Neural progenitor cell (in vitro differentiated cells): ENCODE data around the gene DVL1. TPM values are rescaled to one million over a fixed set of nuclear protein-coding genes. Genes with fewer than 3 reads are reported as not detected.
A peak's percentile ranks its signal among the peaks of the same experiment; 100 is the strongest.

ENCODE experiments used
- DNase-seq: peaks from one replicate; pipeline ENCODE4 v3.0.0-alpha.2; 2016; ENCODE audit warnings: low spot score
- H2AFZ ChIP-seq: fragments of 200-600 bp; sonication (generic); replicated peaks from 2 replicates; pipeline ENCODE4 v1.6.1; 2016; ENCODE audit warnings: antibody characterized with exemption
- H3F3A ChIP-seq: fragments of 200-600 bp; sonication (generic); 2 replicates; pipeline ENCODE4 v1.6.1; 2016; ENCODE audit warnings: antibody characterized with exemption, low read depth
- H3K27ac ChIP-seq: fragments of 200-600 bp; sonication (generic); 2 replicates; pipeline ENCODE4 v1.5.1; 2016; ENCODE audit warnings: mild to moderate bottlenecking
- H3K27me3 ChIP-seq: fragments of 200-600 bp; sonication (generic); 2 replicates; pipeline ENCODE4 v1.6.1; 2016; ENCODE audit warnings: mild to moderate bottlenecking, moderate library complexity
- H3K36me3 ChIP-seq: fragments of 200-600 bp; sonication (generic); 2 replicates; pipeline ENCODE4 v1.5.1; 2016
- H3K4me1 ChIP-seq: fragments of 200-600 bp; sonication (generic); 2 replicates; pipeline ENCODE4 v1.6.1; 2016; ENCODE audit warnings: mixed run types
- H3K4me2 ChIP-seq: fragments of 200-600 bp; sonication (generic); 2 replicates; pipeline ENCODE4 v1.6.1; 2016
- H3K4me3 ChIP-seq: fragments of 200-600 bp; sonication (generic); 2 replicates; pipeline ENCODE4 v1.5.1; 2016
- H3K79me2 ChIP-seq: fragments of 200-600 bp; sonication (generic); 2 replicates; pipeline ENCODE4 v1.6.1; 2016; ENCODE audit warnings: low read depth
- H3K9ac ChIP-seq: fragments of 200-600 bp; sonication (generic); 2 replicates; pipeline ENCODE4 v1.6.1; 2016
- H3K9me3 ChIP-seq: fragments of 200-600 bp; sonication (generic); 2 replicates; pipeline ENCODE4 v1.5.1; 2016; ENCODE audit warnings: low read depth
- H4K20me1 ChIP-seq: fragments of 200-600 bp; sonication (generic); 2 replicates; pipeline ENCODE4 v1.6.1; 2016; ENCODE audit warnings: low read depth
- H3K27ac Mint-ChIP-seq: 3 replicates; pipeline ENCODE4 v1.8.0; 2021; ENCODE audit warnings: mixed read lengths
- H3K27me3 Mint-ChIP-seq: 2 replicates; pipeline ENCODE4 v1.8.0; 2022; ENCODE audit warnings: low read depth, mild to moderate bottlenecking, inconsistent platforms, moderate library complexity, mixed read lengths; ENCODE audit not compliant: insufficient read depth
- H3K36me3 Mint-ChIP-seq: 3 replicates; pipeline ENCODE4 v1.8.0; 2021; ENCODE audit warnings: mixed read lengths
- H3K4me1 Mint-ChIP-seq: 3 replicates; pipeline ENCODE4 v1.8.0; 2021; ENCODE audit warnings: mixed read lengths
- H3K4me3 Mint-ChIP-seq: 3 replicates; pipeline ENCODE4 v1.8.0; 2021; ENCODE audit warnings: mild to moderate bottlenecking, moderate library complexity, mixed read lengths
- H3K9me3 Mint-ChIP-seq: 3 replicates; pipeline ENCODE4 v1.8.0; 2020; ENCODE audit warnings: mixed read lengths
- CTCF ChIP-seq: fragments of 200-600 bp; sonication (generic); IDR thresholded peaks from 2 replicates; pipeline ENCODE4 v1.5.1; 2017; ENCODE audit warnings: antibody characterized with exemption, mild to moderate bottlenecking
- EZH2 ChIP-seq: fragments of 200-600 bp; sonication (generic); IDR thresholded peaks from 2 replicates; pipeline ENCODE4 v1.6.1; 2017; ENCODE audit warnings: antibody characterized with exemption, mild to moderate bottlenecking, moderate library complexity
- EZH2phosphoT487 ChIP-seq: fragments of 200-600 bp; sonication (generic); IDR thresholded peaks from 2 replicates; pipeline ENCODE4 v1.6.1; 2017; ENCODE audit warnings: antibody characterized with exemption
- total RNA-seq: library from RNA; depleted of rRNA; stranded (reverse); fragments of >200 nt; gene quantifications from 2 replicates; pipeline ENCODE4 v1.2.3, GENCODE V29; 2015; ENCODE audit warnings: low replicate concordance

The DVL1 gene
- total RNA-seq, 1 donor from 2014 or later: 14.5 TPM

DNA sequence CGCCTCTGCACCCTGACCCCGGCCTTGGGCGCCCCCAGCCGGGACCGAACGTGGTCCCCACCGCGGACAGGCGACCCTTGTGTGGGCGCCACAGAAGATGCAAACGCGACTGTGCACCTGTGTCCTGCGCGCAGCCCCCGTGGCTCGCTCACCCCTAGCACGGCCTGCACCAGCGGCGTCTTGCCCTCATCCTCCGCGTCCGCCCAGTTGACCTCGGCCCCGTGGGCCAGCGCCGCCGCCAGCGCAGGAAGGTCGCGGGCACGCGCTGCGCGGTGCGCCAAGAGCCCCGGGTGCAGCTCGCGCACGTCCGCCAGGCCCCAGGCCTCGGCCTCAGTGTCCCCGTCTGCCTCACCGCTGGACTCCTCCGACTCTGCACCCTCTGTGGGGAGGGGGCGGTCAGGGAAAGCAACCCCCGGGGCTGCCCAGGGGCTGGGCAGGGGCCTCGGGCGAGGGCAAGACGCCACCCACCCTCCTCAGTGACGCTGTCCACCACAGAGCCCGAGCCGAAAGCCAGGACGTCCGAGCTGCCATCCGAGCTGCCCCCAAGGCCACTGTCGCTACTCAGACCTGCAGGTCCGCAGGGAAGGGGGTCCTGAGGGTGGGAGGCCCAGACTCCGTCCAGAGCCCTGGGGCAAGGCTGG is 54.8 kb downstream of the DVL1 start:
- no peaks in the 10 kb centered on the region for H3K9me3 Mint-ChIP-seq

DNA sequence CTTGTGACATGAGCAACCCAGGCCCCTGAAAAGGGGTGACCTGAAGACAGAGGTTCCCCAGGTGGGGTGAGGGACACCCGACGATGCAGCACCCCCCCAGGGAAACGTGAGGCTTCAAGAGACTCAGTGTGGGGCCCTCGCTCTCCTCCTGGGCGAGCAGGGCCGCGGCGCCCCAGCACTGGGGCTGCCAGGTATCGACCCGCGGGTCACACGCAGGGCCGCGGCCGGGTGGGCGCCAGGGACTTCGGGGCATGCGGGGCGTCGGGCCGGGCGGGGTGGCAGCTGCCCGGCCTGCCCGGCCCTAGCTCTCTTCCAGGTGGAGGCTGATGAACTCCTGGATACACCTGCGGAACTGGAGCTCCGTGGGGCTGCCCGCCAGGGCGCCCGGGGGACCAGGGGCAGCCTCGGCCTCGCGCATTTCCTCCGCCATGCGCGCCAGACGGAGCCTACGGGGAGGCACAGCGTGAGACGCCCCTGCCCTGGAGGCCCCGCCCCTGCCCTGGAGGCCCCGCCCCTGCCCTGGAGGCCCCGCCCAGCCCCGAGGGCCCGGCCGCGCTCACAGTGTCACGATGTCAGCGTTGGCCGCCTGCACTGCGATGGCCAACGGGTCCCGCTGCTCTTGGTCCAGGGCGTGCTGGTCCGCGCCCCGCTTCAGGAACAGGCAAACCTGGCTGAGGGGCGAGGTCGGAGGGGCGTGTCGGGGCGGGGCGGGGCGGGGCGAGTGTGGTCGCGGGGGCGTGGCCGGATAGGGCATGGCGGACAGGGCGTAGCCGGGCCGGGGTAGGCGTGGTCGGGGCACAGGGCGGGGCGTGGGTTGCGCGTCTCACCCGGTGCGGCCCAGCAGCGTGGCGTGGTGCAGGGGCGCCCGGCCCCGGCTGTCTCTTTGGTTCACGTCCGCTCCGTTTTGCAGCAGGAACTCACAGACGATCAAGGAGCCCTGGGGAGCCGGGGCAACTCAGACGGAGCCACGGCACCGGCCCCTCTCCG is 55.7 kb downstream of the DVL1 start:
- H3K4me1 Mint-ChIP-seq: no peaks in the 10 kb centered on the region
- no peaks in the 10 kb centered on the region for H3K79me2 ChIP-seq
- no peaks in the 10 kb centered on the region for H3K4me1 ChIP-seq
- no peak overlapping the region for H3K4me3 Mint-ChIP-seq
- no peaks in the 10 kb centered on the region for H3K36me3 ChIP-seq
- H3F3A ChIP-seq: no peaks in the 10 kb centered on the region
- no peak overlapping the region for H3K4me3 ChIP-seq
- TF ChIP-seq CTCF: no peak
- TF ChIP-seq EZH2phosphoT487: no peak
- no peak for TF ChIP-seq EZH2
- H3K27ac Mint-ChIP-seq: no peak overlapping the region
- H3K27me3 ChIP-seq: no peaks in the 10 kb centered on the region
- H3K27me3 Mint-ChIP-seq: no peaks in the 10 kb centered on the region
- H3K36me3 Mint-ChIP-seq: no peaks in the 10 kb centered on the region
- no peaks in the 10 kb centered on the region for H3K9me3 ChIP-seq
- H3K4me2 ChIP-seq: no peak overlapping the region
- H3K27ac ChIP-seq: no peak overlapping the region
- peaks cover 9% of the 10 kb centered on the region for H4K20me1 ChIP-seq
- no peak overlapping the region for H2AFZ ChIP-seq
- peak; percentile 59 for DNase-seq
- no peak overlapping the region for H3K9ac ChIP-seq
- H3K9me3 Mint-ChIP-seq: no peaks in the 10 kb centered on the region

More for the DNA sequence above, 54.8 kb downstream of the DVL1 start:
- Histone ChIP-seq H3K79me2 (no peaks in the 10 kb centered on the region), H3K36me3 (no peaks in the 10 kb centered on the region), H3K9me3 (no peaks in the 10 kb centered on the region), H3K27me3 (no peaks in the 10 kb centered on the region), H3K4me1 (no peaks in the 10 kb centered on the region), H3K9ac (no peak overlapping the region), H3K27ac (no peak overlapping the region), H3F3A (no peaks in the 10 kb centered on the region), H3K4me2 (no peak overlapping the region), H2AFZ (no peak overlapping the region), H3K4me3 (no peak overlapping the region), H4K20me1 (peaks cover 17% of the 10 kb centered on the region)
- H3K27me3 Mint-ChIP-seq: no peaks in the 10 kb centered on the region
- TF ChIP-seq CTCF (no peak), EZH2phosphoT487 (no peak), EZH2 (no peak)
- no peaks in the 10 kb centered on the region for H3K36me3 Mint-ChIP-seq
- no peak for DNase-seq
- H3K4me1 Mint-ChIP-seq: no peaks in the 10 kb centered on the region
- H3K4me3 Mint-ChIP-seq: no peak overlapping the region
- H3K27ac Mint-ChIP-seq: no peak overlapping the region

GRCh38 chr1:1292851-1293250 is 56.4 kb downstream of the DVL1 start:
- Mint-ChIP-seq H3K36me3 (no peaks in the 10 kb centered on the region), H3K9me3 (no peaks in the 10 kb centered on the region), H3K27me3 (no peaks in the 10 kb centered on the region), H3K4me1 (no peaks in the 10 kb centered on the region), H3K4me3 (no peak overlapping the region), H3K27ac (no peak overlapping the region)
- H4K20me1 ChIP-seq: peaks cover 7% of the 10 kb centered on the region
- TF ChIP-seq CTCF (no peak), EZH2phosphoT487 (no peak), EZH2 (no peak)
- no peak overlapping the region for H3K4me2 ChIP-seq
- no peak overlapping the region for H3K9ac ChIP-seq
- no peaks in the 10 kb centered on the region for H3K4me1 ChIP-seq
- no peak overlapping the region for H3K27ac ChIP-seq
- H3K36me3 ChIP-seq: no peaks in the 10 kb centered on the region
- H3K27me3 ChIP-seq: no peaks in the 10 kb centered on the region
- H3K9me3 ChIP-seq: no peaks in the 10 kb centered on the region
- no peaks in the 10 kb centered on the region for H3K79me2 ChIP-seq
- DNase-seq: no peak
- no peak overlapping the region for H3K4me3 ChIP-seq
- no peaks in the 10 kb centered on the region for H3F3A ChIP-seq
- no peak overlapping the region for H2AFZ ChIP-seq
